Heart left ventricle (tissue), 13 donors: ENCODE results near the gene HIVEP2.

Experiments used
- CTCF ChIP-seq, 12 donors: fragments of 200-600 bp; sonication (generic) in 4 of 12; IDR thresholded peaks; one replicate each; pipeline versions ENCODE4 v1.5.0 to v1.8.0; 2018 to 2022; ENCODE audit warnings: antibody characterized with exemption in 12 of 12, mild to moderate bottlenecking in 5 of 12
- POLR2A ChIP-seq, 2 donors: fragments of 450-650 bp; IDR thresholded peaks; one replicate each; pipeline ENCODE4 v1.6.1; 2017; ENCODE audit warnings: antibody characterized with exemption in 2 of 2, mild to moderate bottlenecking in 2 of 2, moderate library complexity in 2 of 2
- donor health status: ischemic (EF 13 %, LVEDD 7.1; RV severe dilation, severe dysfunction).
- donor health status: DM: no; HTN: yes; CAD: no.
- donor health status: DM: no; HTN: no; CAD: no.
- donor health status: ischemic (EF 25% LVEDD 6.9; RV normal size, moderate dysfunction).
- donor health status: ischemic (EF 25% LVEDD 5.7; RV mildly dilated, moderate dysfunction).
- donor health status: ischemic (EF 35%, LVEDD 5.7; RV mildly dilated, moderate dysfunction).
- donor health status: nonischemic (EF 11% LVEDD 7.7; RV severe dilation, severe dysfunction).
- donor health status: DM: yes; HTN: yes; CAD: no.
- donor health status: PGD.
- donor health status: ischemic (EF 29% LVEDD 5.4; RV normal size, mild dysfunction).
- donor health status: nonischemic (EF 23%, LVEDD 6.1; RV moderate dilation, normal function).

- TF ChIP-seq CTCF (IDR thresholded peaks at IDR 0.05) (no peak), POLR2A (IDR thresholded peaks at IDR 0.05) (no peak)
These were observed 33.5 kb downstream of the HIVEP2 start for GRCh38 chr6:142911430-142911829.
